Gastroesophageal sphincter (tissue), 4 donors: ENCODE data around the gene MYOF. TPM values are rescaled to one million over a fixed set of nuclear protein-coding genes. Genes with fewer than 3 reads are reported as not detected.

Source experiments
- ATAC-seq: fragments of 150-250 bp; one replicate; pipeline ENCODE4 v1.9.1; 2016; ENCODE audit warnings: mild to moderate bottlenecking, moderate library complexity
- H3K27ac ChIP-seq, 4 donors: fragments of 200-600 bp; sonication (generic) in 3 of 4; 1 replicate in 3 of 4; 2 replicates in 1 of 4; pipeline ENCODE4 v1.5.1; 2016 to 2019
- H3K27me3 ChIP-seq: fragments of 200-600 bp; sonication (generic); one replicate; pipeline ENCODE4 v1.5.1; 2019
- H3K36me3 ChIP-seq, 2 donors: fragments of 200-600 bp; sonication (generic); one replicate each; pipeline ENCODE4 v1.5.1; 2019; ENCODE audit warnings: control low read depth in 1 of 2
- H3K4me1 ChIP-seq, 3 donors: fragments of 200-600 bp; sonication (generic); 1 replicate in 2 of 3; 2 replicates in 1 of 3; pipeline ENCODE4 v1.5.1; 2016 to 2019; ENCODE audit warnings: control low read depth in 2 of 3
- H3K4me3 ChIP-seq, 2 donors: fragments of 200-600 bp; sonication (generic); one replicate each; pipeline ENCODE4 v1.5.1; 2019; ENCODE audit warnings: mild to moderate bottlenecking in 1 of 2, moderate library complexity in 1 of 2
- H3K9me3 ChIP-seq, 3 donors: fragments of 200-600 bp; sonication (generic); one replicate each; pipeline ENCODE4 v1.5.1; 2017 to 2019; ENCODE audit warnings: control low read depth in 2 of 3
- EP300 ChIP-seq: sonication (generic); formaldehyde crosslinking; IDR thresholded peaks from one replicate; pipeline ENCODE4 v1.6.1; 2017; ENCODE audit warnings: antibody characterized with exemption, mild to moderate bottlenecking
- POLR2A ChIP-seq, 2 donors: fragments of 450-650 bp; IDR thresholded peaks; one replicate each; pipeline ENCODE4 v1.6.1; 2017; ENCODE audit warnings: antibody characterized with exemption in 2 of 2, mild to moderate bottlenecking in 2 of 2, moderate library complexity in 1 of 2
- POLR2AphosphoS5 ChIP-seq: sonication (generic); formaldehyde crosslinking; IDR thresholded peaks from one replicate; pipeline ENCODE4 v1.6.1; 2017; ENCODE audit warnings: antibody characterized with exemption
- WGBS, 2 donors: methylation state at CpG; one replicate each; pipeline ENCODE4 v1.1.5; 2018; ENCODE audit warnings: low coverage in 1 of 2; 5-methylcytosine and 5-hydroxymethylcytosine counted together
- total RNA-seq, 4 donors: library from RNA; depleted of rRNA; stranded (reverse); fragments of >200 nt; gene quantifications; one replicate each; pipeline ENCODE4 v1.1.0, GENCODE V29; 2016
- TF ChIP-seq, protein P1 (sequence below), 4 experiments: fragments of 200-600 bp in 2 of 4; fragments of 450-650 bp in 2 of 4; sonication (generic) in 1 of 4; IDR thresholded peaks; one replicate each; pipeline ENCODE4 v1.5.1; 2017 to 2019; ENCODE audit warnings: antibody characterized with exemption in 4 of 4, mild to moderate bottlenecking in 2 of 4, moderate library complexity in 2 of 4

Gene MYOF
- total RNA-seq, 4 donors from 2014 or later, result 98.0 to 157 (median 126) TPM

DNA sequence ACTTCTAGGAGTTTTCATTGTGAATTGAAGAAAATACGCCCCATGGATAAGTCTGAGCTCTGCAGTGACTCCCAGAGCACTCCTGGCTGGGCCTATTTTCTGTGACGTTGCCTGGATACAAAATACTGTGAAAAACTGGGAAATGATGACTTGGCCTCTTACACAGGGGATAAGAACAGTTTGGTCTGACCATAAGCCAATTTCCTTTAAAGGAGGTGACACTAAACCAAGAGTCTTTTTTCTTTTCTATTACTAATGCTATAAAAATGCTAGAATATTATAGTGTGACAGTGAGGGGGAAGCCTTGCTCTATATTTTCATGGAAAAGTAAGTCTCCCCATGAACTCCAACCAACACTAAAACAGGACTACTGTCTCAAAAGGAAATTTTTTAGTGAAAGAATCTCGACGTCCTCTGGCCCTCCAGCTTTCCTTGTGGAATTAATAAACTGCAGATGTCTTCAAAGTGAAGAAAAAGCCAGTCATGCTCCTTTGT lies 45.5 kb downstream of the MYOF start:
- Histone ChIP-seq H3K9me3 (no peaks in the 10 kb centered on the region), H3K27me3 (no peaks in the 10 kb centered on the region), H3K4me3 (peak overlapping the region; percentile 5 to 30), H3K27ac (peak overlapping the region; percentile 94 to 100 (median 98)), H3K4me1 (peaks cover 43 to 98% (median 48%) of the 10 kb centered on the region in 3 donors), H3K36me3 (no peaks in the 10 kb centered on the region)
- peak; percentile 73 for ATAC-seq
- TF ChIP-seq, protein P1, sequence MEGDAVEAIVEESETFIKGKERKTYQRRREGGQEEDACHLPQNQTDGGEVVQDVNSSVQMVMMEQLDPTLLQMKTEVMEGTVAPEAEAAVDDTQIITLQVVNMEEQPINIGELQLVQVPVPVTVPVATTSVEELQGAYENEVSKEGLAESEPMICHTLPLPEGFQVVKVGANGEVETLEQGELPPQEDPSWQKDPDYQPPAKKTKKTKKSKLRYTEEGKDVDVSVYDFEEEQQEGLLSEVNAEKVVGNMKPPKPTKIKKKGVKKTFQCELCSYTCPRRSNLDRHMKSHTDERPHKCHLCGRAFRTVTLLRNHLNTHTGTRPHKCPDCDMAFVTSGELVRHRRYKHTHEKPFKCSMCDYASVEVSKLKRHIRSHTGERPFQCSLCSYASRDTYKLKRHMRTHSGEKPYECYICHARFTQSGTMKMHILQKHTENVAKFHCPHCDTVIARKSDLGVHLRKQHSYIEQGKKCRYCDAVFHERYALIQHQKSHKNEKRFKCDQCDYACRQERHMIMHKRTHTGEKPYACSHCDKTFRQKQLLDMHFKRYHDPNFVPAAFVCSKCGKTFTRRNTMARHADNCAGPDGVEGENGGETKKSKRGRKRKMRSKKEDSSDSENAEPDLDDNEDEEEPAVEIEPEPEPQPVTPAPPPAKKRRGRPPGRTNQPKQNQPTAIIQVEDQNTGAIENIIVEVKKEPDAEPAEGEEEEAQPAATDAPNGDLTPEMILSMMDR (IDR thresholded peaks at IDR 0.05), result no peak
- TF ChIP-seq POLR2A (IDR thresholded peaks at IDR 0.05) (no peak), POLR2AphosphoS5 (peak; percentile 88), EP300 (peak; percentile 76)
- 10 to 19% methylated on average over 2 to 4 of the region's 4 CpGs for WGBS, 2 donors

DNA sequence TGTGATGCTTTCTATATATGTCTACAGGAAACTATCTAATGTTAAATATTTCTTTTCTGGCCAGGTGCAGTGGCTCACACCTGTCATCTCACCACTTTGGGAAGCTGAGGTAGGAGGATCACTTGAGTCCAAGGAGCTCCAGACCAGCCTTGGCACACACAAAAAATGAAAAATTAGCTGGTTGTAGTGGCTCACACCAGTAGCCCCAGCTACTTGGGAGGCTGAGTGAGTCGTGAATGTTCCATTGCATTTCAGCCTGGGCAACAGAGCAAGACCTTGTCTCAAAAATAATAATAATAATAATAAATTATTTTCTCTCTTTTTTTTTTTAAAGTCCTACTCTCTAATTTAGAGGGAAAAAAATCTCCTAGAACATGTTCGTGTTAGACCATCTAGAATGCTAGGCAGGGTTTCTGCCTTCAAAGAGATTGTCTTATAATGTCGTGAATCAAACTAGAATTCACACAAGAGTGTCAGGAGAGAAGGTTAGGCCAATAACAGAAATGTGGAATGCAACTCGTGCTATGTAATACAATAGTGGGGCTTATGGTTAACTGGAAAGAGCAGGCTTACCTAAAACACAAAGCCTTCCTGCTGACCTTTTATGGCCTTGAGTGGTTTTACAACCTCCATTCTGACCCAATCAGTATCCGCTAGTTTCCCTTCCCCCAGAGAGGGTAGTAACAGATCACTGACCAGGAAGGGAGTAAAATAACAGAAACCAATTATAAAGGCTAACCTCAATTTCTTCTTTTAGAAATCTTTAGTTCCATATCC lies 46.3 kb downstream of the MYOF start:
- TF ChIP-seq, protein P1 (IDR thresholded peaks at IDR 0.05), result no peak
- TF ChIP-seq EP300 (no peak), POLR2AphosphoS5 (peak; percentile 22), POLR2A (IDR thresholded peaks at IDR 0.05) (no peak)
- Histone ChIP-seq H3K4me3 (no peak overlapping the region), H3K9me3 (no peaks in the 10 kb centered on the region), H3K27me3 (no peaks in the 10 kb centered on the region), H3K4me1 (peaks cover 40 to 96% (median 40%) of the 10 kb centered on the region in 3 donors), H3K36me3 (no peaks in the 10 kb centered on the region), H3K27ac (peak overlapping the region; percentile 94 to 100 (median 98))
- no peak for ATAC-seq
- 17 to 35% methylated on average over 5 of the region's 5 CpGs for WGBS, 2 donors

DNA sequence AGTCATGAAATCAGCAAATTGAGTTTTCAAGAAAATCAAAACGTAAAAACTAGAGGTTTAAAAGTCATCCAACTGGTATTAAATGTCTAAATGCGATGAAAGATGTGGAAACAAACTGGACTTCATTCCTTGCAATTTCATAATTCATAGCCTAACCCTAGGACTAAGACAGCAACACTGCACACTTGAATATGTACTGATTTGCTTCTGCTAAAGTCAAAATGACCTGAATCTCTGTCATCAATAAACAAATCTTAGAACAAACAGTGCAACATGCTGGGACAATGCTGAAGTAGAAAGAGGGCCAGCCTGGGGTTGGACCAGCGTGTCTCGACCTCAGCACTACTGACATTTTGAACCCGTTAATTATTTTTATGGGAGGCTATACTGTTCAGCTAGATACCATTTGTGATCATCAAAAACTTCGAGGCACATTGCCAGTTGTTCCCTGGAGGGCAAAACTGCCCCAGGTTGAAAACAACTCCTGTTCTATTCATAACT lies 47.1 kb downstream of the MYOF start:
- Histone ChIP-seq H3K27me3 (no peaks in the 10 kb centered on the region), H3K27ac (peak overlapping the region; percentile 94 to 100 (median 98)), H3K9me3 (no peaks in the 10 kb centered on the region), H3K4me1 (peaks cover 32 to 88% (median 32%) of the 10 kb centered on the region in 3 donors), H3K4me3 (no peak overlapping the region), H3K36me3 (peaks cover 0 to 2% of the 10 kb centered on the region in 2 donors)
- WGBS, 2 donors, result 53 to 78% methylated on average over 5 to 6 of the region's 6 CpGs
- no peak for ATAC-seq
- TF ChIP-seq, protein P1 (IDR thresholded peaks at IDR 0.05), result no peak
- peak; percentile 40 for TF ChIP-seq POLR2AphosphoS5

DNA sequence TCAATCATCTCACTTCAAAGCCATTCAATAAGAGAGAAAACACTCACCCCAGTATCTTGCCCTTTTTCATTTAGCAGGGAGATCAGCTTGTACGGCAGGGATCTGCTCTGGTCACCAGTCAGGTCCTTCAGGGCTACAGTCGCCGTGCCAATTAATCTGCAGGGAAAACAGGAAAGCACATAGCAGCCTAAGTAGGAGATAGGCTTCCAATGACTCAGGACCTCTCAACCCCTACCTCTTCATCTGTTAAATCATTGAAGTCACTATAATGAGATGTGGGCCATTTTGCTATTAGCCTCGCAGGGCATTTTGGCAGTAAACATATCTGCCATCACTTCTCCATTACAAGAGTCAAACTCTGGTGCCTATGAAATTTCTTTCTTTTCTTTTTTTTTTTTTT lies 50.8 kb downstream of the MYOF start:
- TF ChIP-seq, protein P1 (IDR thresholded peaks at IDR 0.05), result no peak
- TF ChIP-seq EP300 (no peak), POLR2A (IDR thresholded peaks at IDR 0.05) (no peak), POLR2AphosphoS5 (no peak)
- Histone ChIP-seq H3K4me3 (no peak overlapping the region), H3K9me3 (no peaks in the 10 kb centered on the region), H3K4me1 (peaks cover 11 to 77% (median 16%) of the 10 kb centered on the region in 3 donors), H3K27me3 (no peaks in the 10 kb centered on the region), H3K36me3 (peaks cover 0 to 8% of the 10 kb centered on the region in 2 donors), H3K27ac (peak overlapping the region in 3 of 4 donors; percentile 38 to 97 (median 94))
- 71 to 83% methylated on average over 1 to 4 of the region's 4 CpGs for WGBS, 2 donors
- ATAC-seq, result no peak
